Hematopoietic multipotent progenitor cell treated with erythropoietin and hydrocortisone succinate and interleukin-3 and kit ligand, for 15 days (in vitro differentiated cells): ENCODE measurements around the gene PFDN5.
"Not testable (repeated sequence)": the region's sequence is repeated elsewhere in the genome, so short reads cannot be mapped to it uniquely, and the experiment has no call there.

Experiments
- DNase-seq: peaks from one replicate; pipeline ENCODE4 v3.0.0-alpha.2; 2015; ENCODE audit warnings: low spot score

Gene PFDN5

DNA sequence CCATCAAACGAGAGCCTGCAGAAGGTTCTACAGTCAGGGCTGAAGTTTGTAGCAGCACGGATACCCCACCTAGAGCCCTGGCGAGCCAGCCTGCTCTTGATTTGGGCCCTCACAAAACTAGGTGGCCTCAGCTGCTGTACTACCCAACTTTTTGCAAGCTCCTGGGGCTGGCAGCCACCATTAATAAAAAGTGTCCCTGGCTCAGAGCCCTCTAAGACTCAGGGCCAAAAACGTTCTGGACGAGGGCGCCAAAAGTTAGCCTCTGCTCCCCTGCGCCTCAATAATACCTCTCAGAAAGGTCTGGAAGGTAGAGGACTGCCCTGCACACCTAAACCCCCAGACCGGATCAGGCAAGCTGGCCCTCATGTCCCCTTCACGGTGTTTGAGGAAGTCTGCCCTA lies 8.9 kb upstream of the PFDN5 start:
- DNase-seq: no peak

DNA sequence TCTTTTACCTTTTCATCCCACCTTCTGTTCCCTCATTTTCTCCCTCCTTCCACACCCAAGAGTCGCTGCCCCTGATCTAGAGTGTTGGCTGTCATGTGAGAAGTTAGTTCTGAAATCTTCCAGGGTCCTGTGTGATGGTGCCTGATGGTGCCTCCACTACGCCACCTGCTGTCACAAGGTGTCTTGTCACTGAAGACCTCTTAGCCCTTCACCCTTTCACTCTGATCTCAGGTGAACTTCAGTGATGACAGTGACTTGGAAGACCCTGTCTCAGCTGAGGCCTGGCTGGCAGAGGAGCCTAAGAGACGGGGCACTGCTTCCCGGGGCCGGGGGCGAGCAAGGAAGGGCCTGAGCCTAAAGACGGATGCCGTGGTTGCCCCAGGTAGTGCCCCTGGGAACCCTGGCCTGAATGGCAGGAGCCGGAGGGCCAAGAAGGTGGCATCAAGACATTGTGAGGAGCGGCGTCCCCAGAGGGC lies 7.6 kb upstream of the PFDN5 start:
- DNase-seq: peak; percentile 72

DNA sequence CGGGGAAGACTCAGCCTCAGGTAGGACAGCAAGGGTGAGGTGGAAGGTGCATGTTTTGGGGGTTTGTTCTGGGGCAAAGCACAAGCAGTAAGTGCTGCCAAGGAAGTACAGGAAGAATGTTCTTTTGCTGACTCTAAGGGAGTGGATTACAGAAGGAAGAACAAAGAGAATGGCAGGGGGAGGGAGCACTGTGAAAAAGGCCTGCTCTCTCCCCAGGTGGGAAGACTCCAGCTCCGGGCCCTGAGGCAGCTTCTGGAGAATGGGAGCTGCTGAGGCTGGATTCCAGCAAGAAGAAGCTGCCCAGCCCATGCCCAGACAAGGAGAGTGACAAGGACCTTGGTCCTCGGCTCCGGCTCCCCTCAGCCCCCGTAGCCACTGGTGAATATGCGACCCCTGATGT lies 7.0 kb upstream of the PFDN5 start:
- no peak for DNase-seq

DNA sequence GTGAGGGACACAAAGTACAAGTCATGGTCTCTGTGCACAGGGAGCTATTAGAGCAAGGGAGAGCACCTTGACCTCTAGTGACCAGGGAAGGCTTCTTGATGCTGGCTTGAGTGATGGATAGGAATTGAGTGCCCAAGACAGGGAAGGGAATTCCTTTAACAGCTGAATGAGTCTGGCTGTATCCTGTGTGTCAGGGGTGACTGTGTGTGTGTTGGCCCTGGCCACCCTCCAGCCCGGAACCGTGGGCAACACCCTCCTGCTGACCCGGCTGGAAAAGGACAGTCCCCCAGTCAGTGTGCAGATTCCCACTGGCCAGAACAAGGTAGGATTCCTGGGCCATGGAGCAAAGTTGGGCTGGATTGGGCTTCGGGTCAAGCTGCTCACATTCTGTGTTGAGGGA lies 5.5 kb upstream of the PFDN5 start:
- DNase-seq: no peak

DNA sequence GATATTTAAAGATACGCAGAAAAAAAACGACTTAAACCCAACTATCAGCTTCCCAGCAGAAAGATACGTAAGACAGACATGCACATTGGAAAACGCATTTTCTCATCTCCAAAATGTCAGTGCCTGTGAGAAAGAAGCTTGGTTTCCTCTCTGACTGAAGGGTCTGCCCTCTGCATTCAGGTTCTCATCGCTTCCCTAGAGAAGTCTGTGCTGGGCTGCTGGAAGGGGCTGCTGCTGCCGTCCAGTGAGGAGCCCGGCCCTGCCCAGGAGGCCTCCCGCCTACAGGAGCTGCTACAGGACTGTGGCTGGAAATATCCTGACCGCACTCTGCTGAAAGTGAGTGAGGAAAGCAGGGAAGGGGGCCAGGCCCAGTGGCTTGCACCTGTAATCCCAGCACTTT lies 4.7 kb upstream of the PFDN5 start:
- no peak for DNase-seq

DNA sequence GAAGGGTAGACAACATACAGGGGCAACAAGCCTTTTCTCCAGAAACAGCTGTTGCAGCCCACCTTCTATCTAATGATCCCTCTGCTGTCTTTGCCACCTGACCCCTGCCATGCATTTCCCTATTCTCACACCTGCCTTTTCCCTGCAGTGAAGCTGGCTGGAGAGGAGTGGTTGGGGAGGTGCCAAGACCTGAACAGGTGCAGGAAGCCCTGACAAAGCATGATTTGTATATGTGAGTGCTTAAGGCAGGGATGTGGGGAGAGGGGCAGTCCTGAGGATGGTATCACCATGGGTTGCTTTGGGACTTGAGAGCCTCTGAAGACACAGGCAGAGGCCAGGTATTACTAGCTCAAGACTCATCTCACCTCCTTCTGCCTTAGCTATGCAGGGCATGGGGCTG lies 2.9 kb upstream of the PFDN5 start:
- no peak for DNase-seq

DNA sequence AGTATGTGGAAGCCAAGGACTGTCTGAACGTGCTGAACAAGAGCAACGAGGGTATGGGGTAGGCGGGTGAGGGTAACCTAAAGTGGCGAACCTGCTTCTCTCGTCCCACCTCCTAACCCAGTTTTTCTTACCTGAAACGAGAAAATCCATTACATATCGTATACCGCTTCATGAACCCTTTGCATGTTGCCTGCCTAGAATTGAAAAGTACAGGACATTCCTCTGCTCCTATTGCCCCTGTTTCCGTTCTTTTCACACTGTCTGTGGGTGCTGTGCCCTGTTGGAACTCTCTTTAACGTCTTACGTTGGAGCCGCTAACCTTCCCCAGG lies 513 bp downstream of the PFDN5 start:
- no peak for DNase-seq

DNA sequence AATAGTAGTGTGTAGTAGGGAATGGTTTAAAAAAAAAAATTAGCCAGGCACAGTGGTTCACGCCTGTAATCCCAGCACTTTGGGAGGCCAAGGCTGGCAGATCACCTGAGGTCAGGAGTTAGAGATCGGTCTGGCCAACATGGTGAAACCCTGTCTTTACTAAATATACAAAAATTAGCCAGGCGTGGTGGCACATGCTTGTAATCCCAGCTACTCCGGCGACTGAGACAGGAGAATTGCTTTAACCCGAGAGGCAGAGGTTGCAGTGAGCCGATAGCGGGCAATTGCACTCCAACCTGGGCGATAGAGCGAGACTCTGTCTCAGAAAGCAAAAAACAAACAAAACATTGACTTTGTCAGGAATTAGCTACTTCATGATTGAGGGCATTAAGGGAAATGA lies 1.8 kb downstream of the PFDN5 start:
- not testable (repeated sequence) for DNase-seq

DNA sequence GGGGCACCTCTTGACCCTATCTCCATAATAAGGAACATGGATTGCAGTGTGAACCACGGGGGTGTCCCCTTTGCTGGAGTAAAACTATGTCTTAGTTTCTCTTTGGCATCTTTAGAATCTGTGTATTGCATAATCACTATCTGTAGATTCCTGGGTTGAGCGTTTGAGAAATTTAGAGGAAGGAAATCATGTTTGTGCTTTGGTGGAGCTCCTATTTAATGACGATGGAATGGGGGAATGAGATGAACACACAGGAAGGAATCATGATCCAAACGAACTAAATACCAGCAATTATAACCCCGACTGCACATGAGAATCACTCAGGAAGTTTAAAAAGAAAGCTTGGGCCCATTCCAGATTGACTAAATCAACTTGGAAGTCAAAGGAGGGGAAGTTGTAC lies 2.8 kb downstream of the PFDN5 start:
- no peak for DNase-seq

DNA sequence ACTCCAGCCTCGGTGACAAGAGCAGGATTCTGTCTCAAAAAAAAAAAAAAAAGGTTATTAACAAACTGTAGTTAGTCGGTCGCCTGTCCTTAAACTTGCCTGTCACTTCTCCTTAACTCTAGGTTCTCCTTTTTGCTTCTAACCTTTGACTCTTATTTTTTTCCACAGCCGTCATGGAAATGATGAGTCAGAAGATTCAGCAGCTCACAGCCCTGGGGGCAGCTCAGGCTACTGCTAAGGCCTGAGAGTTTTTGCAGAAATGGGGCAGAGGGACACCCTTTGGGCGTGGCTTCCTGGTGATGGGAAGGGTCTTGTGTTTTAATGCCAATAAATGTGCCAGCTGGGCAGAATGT lies 3.7 kb downstream of the PFDN5 start:
- peak; percentile 63 for DNase-seq

DNA sequence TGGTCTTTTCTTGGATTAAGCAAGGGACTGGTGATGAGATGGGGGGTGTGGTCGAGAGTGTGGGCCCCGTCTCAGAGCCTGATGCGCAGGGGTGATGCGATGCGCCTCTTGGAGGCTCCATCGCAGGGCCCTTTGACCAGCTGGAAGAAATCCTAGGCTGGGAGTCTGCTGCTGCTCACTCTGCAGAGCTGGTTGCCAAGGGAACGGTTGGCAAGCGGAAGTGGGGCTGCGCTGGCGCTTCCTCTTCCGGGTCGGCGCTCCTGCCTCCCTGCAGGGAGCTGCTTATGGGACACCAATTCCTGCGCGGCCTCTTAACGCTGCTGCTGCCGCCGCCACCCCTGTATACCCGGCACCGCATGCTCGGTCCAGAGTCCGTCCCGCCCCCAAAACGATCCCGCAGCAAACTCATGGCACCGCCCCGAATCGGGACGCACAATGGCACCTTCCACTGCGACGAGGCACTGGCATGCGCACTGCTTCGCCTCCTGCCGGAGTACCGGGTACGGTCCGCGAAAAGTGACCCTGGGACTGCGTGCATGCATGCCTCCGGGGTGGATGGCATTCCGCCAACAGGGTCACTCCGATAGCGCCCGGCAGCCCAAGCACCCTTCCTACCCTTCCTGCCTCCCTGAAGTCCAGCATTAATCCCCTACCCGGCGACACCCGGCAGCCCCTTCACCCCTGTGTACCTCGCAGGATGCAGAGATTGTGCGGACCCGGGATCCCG lies 4.3 kb downstream of the PFDN5 start, which contains the start of gene MYG1:
Gene MYG1, plus strand, starts transcription at position 242 of the 727 bp plus-strand sequence. Its CDS starts 43 bp downstream, at position 285.
- peak; percentile 88 for DNase-seq

DNA sequence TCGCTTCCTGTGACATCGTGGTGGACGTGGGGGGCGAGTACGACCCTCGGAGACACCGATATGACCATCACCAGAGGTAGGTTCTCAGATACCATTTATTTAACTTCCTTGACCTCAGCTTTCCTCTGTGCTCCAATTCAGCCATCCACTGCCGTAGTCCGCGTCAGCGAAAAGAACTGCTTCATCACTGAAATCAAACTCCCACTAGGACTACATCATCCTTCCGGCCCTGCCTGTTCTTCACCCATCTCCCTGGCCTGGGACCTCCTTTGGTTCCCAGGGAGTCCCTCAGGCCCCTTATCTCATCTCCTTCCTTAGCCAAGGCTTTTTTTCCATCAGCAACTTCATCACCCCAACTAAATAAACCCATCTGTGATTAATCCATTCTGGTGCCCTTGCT lies 4.8 kb downstream of the PFDN5 start:
- DNase-seq: no peak

DNA sequence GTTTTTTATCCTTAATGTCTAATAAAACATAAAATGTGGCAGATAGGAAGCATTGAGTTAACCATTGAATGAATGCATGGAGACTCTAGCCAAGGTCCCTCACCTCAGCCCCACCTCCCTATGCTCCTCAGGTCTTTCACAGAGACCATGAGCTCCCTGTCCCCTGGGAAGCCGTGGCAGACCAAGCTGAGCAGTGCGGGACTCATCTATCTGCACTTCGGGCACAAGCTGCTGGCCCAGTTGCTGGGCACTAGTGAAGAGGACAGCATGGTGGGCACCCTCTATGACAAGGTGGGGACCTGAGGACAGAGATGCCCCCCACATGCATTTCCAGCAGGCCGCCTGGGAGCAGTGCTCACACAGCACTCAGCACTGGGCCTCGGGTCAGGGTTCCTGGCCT lies 7.6 kb downstream of the PFDN5 start:
- no peak for DNase-seq

DNA sequence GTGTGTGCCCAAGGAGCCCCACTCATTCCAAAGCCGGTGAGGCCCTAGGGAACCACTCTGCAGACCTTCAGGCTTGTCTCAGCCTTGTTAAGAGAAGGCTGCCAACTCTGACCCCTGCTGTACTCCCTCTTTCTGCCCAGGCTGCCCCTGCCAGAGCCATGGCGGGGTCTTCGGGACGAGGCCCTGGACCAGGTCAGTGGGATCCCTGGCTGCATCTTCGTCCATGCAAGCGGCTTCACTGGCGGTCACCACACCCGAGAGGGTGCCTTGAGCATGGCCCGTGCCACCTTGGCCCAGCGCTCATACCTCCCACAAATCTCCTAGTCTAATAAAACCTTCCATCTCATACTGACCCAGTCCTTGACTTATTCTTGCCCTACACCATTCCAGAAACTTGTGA lies 11.5 kb downstream of the PFDN5 start:
- DNase-seq: no peak

DNA sequence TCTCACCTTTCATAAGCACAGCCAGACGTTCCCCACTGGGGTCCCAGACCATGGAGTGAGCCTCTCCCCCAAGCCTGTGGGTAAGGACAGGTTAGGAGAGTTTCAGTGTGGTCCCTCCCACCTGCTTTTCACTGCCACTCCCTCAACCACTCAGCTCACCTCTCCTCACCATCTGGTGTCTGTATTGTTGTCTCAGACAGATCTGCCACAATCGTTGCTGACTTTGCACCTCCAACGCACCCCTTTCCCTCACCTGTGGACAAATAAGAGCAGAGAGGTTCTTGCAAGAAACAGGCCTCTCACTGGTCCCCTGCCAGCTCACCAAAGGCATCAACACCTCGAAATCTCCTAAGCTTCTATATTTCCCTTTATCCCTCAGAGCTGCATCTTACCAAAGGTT lies 12.9 kb downstream of the PFDN5 start:
- DNase-seq: no peak

DNA sequence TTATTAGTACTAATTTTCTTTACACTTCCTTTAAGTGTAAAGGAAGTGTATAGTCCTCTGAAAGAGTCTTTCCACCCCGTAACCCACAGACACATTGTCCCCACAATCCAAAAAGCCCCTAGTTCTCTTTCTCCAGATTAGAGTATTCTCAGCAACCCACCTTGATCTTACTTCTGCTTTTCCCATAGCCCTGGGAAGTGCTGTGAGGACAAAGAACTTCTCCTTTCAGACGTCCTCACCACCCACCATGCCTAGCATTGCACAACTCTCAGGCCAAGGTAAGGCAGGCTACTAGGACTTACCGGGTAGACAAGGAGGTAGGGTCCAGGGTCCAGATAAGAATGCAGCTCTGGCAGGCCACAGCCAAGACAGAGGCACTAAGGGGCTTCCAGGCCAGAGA lies 18.7 kb downstream of the PFDN5 start:
- DNase-seq: no peak

DNA sequence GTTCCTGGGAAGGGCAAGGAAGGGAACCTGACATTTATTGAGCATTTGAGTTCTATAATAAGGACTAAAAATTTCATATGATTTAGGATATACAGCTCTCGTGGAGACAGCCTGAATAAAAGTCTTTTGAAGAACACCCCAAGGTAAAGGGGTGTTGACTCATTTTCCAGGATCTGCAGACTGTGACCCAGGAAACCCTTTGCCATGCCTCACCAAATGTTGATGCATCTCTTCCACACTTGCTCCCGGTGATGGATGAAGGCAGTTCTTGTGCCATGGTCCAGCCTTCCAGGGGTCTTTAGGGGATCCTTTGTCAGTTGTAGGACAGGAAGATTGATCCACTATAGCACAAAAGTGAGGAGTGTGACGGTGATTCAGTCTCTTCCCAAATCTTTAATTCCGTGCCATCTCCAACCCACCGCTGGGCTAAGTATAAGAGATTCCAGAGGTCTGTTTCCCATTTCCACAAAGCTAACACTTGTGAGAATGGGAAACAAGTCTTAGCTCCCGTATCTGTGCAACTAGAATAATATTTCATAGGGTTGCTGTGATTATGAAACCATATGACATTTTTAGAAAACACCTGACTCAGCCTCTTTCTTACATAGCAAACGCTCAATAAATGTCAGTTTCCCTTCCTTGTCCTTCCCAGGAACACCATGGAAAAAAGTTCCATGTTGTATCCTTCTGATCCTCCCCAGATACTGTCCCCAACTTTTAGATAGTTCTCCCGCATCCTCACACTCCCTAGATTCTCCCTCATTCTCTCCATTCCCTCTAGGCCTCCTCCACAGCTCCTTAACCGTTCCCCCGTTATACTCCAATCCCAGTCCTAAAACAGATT lies 25.2 kb downstream of the PFDN5 start:
- DNase-seq: no peak

DNA sequence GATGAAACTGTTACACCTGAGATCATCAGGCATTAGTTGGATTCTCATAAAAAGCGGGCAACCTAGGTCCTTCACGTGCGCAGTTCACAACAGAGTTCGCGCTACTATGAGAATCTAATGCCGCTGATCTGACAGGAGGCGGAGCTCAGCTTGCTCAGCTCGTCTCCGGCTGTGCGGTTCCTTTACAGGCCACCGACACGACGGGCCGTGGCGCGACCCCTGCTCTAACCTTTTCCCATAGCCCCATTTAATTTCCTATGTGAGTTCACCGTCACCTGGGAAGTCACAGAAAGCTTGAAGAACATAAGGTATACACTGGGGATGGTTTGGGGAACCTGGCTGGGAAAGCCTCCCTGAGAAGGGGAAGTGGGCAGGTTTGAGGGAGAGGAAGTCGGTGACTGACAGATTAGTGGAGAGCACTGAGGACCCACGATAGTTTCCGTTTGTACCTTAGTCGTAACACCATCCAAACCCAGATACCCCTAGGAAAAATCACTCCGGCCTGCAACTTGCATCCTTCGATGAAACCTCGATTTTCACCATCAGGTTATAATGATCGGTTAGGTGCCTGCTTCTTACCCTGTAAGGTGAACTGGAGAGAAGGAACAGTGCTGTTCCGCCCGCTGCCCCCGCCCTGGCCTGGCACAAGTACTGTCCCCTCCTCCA lies 28.9 kb downstream of the PFDN5 start:
- peak; percentile 60 for DNase-seq

DNA sequence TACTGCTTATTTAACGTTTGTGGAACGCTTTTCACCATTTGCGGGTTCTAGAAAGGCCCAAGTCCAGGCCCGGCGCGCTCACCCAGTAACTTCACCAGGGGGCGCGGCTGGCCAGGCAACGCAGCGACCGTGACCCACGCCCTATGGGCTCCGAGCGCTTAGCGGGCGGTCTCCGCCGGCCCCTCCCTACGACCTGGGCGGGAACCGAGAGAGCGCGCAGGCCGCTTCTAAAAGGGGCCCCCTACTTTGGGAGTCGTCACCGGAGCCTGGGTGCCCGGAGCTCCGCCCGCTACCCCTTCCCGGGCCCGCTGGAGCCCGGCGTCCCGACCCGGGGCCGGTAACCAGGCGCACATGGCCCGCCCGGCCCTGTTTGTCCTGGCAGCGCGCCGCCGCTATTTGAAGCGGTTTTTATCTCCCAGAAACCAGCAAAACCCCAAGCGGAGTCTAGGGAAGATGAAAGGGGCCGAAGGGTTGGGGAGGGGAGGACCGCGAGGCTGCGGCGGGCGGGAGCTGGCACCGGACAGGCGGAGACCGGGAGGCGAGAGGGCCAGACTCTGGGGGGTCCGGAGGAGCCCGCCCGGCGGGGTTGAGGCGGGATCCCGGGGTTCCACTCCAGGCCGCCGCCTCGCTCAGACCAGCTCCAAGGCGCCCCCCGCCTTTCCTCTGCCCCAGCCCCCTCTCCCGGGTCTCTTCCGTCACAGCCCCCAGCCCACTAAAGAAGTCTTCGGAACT lies 29.6 kb downstream of the PFDN5 start:
- DNase-seq: peak; percentile 92

DNA sequence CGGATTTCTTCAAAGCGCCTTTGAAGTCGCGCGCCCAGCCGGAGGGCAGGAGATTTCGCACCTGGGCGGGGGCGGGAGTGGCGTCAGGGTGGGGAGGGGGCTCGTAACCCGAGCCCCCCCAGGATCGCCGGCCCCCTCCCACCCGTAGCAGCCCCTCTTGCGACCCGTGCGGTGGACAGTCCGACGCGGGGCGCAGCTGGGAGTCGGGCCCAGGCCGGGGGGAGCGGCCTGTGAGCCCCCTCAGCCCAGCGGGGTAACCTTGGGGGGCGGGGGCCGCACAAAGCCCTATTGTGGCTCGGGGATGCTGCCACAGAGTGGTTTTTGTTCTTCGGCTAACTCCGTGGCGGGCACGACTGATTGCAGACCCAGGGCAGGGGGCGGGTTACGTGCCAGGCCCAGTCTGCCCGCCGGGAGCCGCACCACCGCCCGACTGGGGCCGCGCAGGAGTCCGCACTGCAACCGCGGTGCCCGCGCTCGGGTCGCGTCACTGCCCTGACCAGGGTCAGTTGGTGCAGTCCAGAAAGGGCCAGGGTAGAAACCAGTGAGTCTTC lies 30.2 kb downstream of the PFDN5 start:
- no peak for DNase-seq

DNA sequence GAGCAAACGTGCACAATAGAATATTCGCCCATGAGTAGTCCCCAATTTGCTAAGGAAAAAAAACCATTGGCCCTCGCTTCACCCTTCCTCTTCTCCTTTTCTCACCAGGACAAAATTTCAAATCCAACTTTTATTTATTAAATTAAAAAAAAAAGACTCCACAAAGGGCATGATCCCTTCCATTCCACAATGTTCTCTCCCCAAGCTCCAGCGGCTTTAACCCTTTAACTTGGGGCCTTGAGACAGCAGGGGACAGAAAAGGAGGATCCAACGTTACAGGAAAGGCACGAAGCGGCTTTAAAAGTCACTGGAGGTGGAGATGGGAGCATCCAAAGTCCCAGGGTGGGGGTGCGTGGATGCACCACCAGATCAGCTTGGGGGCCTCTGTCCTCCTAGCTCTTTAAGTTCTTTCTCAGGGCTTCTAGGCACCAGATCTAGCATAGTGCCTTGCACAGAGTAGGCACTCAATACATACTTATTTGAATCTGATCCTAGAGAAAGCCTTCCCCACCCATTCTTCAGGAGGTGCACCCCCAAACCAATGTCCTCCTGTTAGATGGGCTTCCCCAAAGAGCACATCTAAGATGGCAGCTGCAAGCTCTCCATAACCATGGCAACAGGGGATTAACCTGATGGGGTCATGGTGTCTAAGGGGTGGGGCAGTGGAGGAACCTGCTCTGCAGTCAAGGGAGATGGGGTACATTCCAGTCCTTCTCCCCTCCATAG lies 31.3 kb downstream of the PFDN5 start:
- no peak for DNase-seq
